Stimulated activated naive CD4-positive, alpha-beta T cell treated with Interleukin-2 at 50 U/mL for 16 hours (primary cell): ENCODE measurements around the gene P4HA2.

Experiments
- DNase-seq: peaks from one replicate; lab custom pipeline; 2025; lab: John Stamatoyannopoulos, UW

P4HA2 gene

GRCh38 chr5:132250547-132250946, 22.9 kb upstream of the P4HA2 start:
- no peak for DNase-seq

- no peak for DNase-seq
These were observed 19.2 kb upstream of the P4HA2 start for GRCh38 chr5:132246806-132247205.

- no peak for DNase-seq
These were observed 17.9 kb upstream of the P4HA2 start for GRCh38 chr5:132245593-132245992.

GRCh38 chr5:132243366-132243977, 15.8 kb upstream of the P4HA2 start:
- DNase-seq = no peak

- DNase-seq = no peak
These were observed 12.1 kb upstream of the P4HA2 start for GRCh38 chr5:132239776-132240175.

GRCh38 chr5:132238901-132239500, 11.3 kb upstream of the P4HA2 start:
- no peak for DNase-seq

- peak; percentile 68 for DNase-seq
These were observed 10.6 kb upstream of the P4HA2 start for GRCh38 chr5:132238169-132238744.

- no peak for DNase-seq
These were observed 10.0 kb upstream of the P4HA2 start for GRCh38 chr5:132237670-132238069.

- no peak for DNase-seq
These were observed 9.5 kb upstream of the P4HA2 start for GRCh38 chr5:132237141-132237540.

GRCh38 chr5:132235340-132235739, 7.7 kb upstream of the P4HA2 start:
- no peak for DNase-seq

GRCh38 chr5:132234684-132235062, 7.0 kb upstream of the P4HA2 start:
- DNase-seq = no peak

GRCh38 chr5:132233811-132234683, 6.4 kb upstream of the P4HA2 start:
- no peak for DNase-seq

- no peak for DNase-seq
These were observed 5.4 kb upstream of the P4HA2 start for GRCh38 chr5:132233081-132233480.

- DNase-seq = no peak
These were observed 4.8 kb upstream of the P4HA2 start for GRCh38 chr5:132232465-132232864.

- no peak for DNase-seq
These were observed 3.2 kb upstream of the P4HA2 start for GRCh38 chr5:132230871-132231270.

- DNase-seq = no peak
These were observed 1.6 kb upstream of the P4HA2 start for GRCh38 chr5:132229236-132229635.

GRCh38 chr5:132228241-132229035, 785 bp upstream of the P4HA2 start:
- DNase-seq = no peak

- no peak for DNase-seq
These were observed 493 bp downstream of the P4HA2 start for GRCh38 chr5:132227235-132227484.

- DNase-seq = no peak
These were observed 978 bp downstream of the P4HA2 start for GRCh38 chr5:132226516-132227234.

GRCh38 chr5:132225165-132226032, 2.3 kb downstream of the P4HA2 start:
- DNase-seq = no peak

- no peak for DNase-seq
These were observed 2.9 kb downstream of the P4HA2 start for GRCh38 chr5:132224716-132225115.
